Heart left ventricle (tissue), 13 donors: ENCODE results near the gene AXDND1.
"Not testable (repeated sequence)": the region's sequence is repeated elsewhere in the genome, so short reads cannot be mapped to it uniquely, and the experiment has no call there.

Experiments used
- POLR2A ChIP-seq, 2 donors: fragments of 450-650 bp; IDR thresholded peaks; one replicate each; pipeline ENCODE4 v1.6.1; 2017; ENCODE audit warnings: antibody characterized with exemption in 2 of 2, mild to moderate bottlenecking in 2 of 2, moderate library complexity in 2 of 2
- TF ChIP-seq, protein P1 (sequence below), 12 donors: fragments of 200-600 bp; sonication (generic) in 4 of 12; IDR thresholded peaks; one replicate each; pipeline versions ENCODE4 v1.5.0 to v1.8.0; 2018 to 2022; ENCODE audit warnings: antibody characterized with exemption in 12 of 12, mild to moderate bottlenecking in 5 of 12
- donor health status: ischemic (EF 13 %, LVEDD 7.1; RV severe dilation, severe dysfunction).
- donor health status: DM: no; HTN: yes; CAD: no.
- donor health status: DM: no; HTN: no; CAD: no.
- donor health status: ischemic (EF 25% LVEDD 6.9; RV normal size, moderate dysfunction).
- donor health status: ischemic (EF 25% LVEDD 5.7; RV mildly dilated, moderate dysfunction).
- donor health status: ischemic (EF 35%, LVEDD 5.7; RV mildly dilated, moderate dysfunction).
- donor health status: nonischemic (EF 11% LVEDD 7.7; RV severe dilation, severe dysfunction).
- donor health status: DM: yes; HTN: yes; CAD: no.
- donor health status: PGD.
- donor health status: ischemic (EF 29% LVEDD 5.4; RV normal size, mild dysfunction).
- donor health status: nonischemic (EF 23%, LVEDD 6.1; RV moderate dilation, normal function).

DNA sequence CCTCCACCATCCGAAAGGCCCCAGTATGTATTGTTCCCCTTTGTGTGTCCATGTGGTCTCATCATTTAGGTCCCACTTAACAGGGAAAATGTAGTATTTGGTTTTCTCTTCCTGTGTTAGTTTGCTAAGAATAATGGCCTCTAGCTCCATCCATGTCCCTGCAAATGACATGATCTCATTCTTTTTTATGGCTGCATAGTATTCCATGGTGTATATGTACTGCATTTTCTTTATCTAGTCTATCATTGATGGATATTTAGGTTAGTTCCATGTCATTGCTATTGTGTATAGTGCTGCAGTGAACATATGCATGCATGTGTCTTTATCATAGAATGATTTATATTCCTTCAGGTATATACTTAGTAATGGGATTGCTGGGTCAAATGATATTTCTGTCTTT lies 152.8 kb downstream of the AXDND1 start:
- TF ChIP-seq, protein P1, sequence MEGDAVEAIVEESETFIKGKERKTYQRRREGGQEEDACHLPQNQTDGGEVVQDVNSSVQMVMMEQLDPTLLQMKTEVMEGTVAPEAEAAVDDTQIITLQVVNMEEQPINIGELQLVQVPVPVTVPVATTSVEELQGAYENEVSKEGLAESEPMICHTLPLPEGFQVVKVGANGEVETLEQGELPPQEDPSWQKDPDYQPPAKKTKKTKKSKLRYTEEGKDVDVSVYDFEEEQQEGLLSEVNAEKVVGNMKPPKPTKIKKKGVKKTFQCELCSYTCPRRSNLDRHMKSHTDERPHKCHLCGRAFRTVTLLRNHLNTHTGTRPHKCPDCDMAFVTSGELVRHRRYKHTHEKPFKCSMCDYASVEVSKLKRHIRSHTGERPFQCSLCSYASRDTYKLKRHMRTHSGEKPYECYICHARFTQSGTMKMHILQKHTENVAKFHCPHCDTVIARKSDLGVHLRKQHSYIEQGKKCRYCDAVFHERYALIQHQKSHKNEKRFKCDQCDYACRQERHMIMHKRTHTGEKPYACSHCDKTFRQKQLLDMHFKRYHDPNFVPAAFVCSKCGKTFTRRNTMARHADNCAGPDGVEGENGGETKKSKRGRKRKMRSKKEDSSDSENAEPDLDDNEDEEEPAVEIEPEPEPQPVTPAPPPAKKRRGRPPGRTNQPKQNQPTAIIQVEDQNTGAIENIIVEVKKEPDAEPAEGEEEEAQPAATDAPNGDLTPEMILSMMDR (IDR thresholded peaks at IDR 0.05): not testable (repeated sequence)
- not testable (repeated sequence) for TF ChIP-seq POLR2A (IDR thresholded peaks at IDR 0.05)
